HCT116 (cell line): ENCODE measurements around the gene COL5A2. TPM values are rescaled to one million over a fixed set of nuclear protein-coding genes. Genes with fewer than 3 reads are reported as not detected.

ENCODE experiments used
- ATAC-seq: fragments of 200-7000 bp; cut with Tn5 transposase; 2 replicates; pipeline ENCODE4 v1.9.1; 2020; ENCODE audit warnings: mild to moderate bottlenecking, moderate library complexity
- BruUV-seq: library from RNA; stranded (reverse); fragments of 400-500 nt; replicated peaks from 2 replicates; lab custom pipeline; 2021; lab: Mats Ljungman, UMichigan
- CTCF ChIA-PET: fragments of 300-600 bp; sonication (Branson Sonifier 250); formaldehyde crosslinking; loops from one replicate; lab custom pipeline; 2021; ENCODE audit warnings: antibody characterized with exemption; lab: Charles Lee
- POLR2A ChIA-PET: fragments of 300-600, 350-600 bp; sonication (Branson Sonifier 250); formaldehyde crosslinking; loops from one replicate; lab custom pipeline; 2021; ENCODE audit warnings: antibody characterized with exemption; lab: Charles Lee
- RAD21 ChIA-PET, 2 experiments: fragments of 300-600 bp; sonication (Branson Sonifier 250); formaldehyde crosslinking; loops; one replicate each; lab custom pipeline; 2023; ENCODE audit warnings: low total read pairs in 2 of 2; ENCODE audit not compliant: uncharacterized antibody in 2 of 2, unreplicated experiment in 2 of 2, low non-redundant PET in 1 of 2; lab: Charles Lee
- DNase-seq: peaks from one replicate; pipeline ENCODE4 v3.0.0-alpha.2; 2010; ENCODE audit warnings: low read depth, low spot score
- H2AFZ ChIP-seq: fragments of 200-600 bp; shearing (Covaris generic), sonication (generic); 2 replicates; pipeline ENCODE4 v1.6.1; 2017; ENCODE audit warnings: low read depth, mixed run types, mixed read lengths, antibody characterized with exemption, low read length; ENCODE audit not compliant: poor library complexity, severe bottlenecking
- H3K27ac ChIP-seq: 2 replicates; pipeline ENCODE4 v1.5.1; 2012; ENCODE audit warnings: low read depth, low read length
- H3K27me3 ChIP-seq: fragments of 200-600 bp; sonication (generic); 2 replicates; pipeline ENCODE4 v1.6.1; 2016; ENCODE audit warnings: mixed run types, low read length, mixed read lengths; ENCODE audit not compliant: insufficient read depth
- H3K36me3 ChIP-seq, 2 experiments: fragments of 200-500 bp in 1 of 2; fragments of 200-600 bp in 1 of 2; sonication (Bioruptor generic) in 1 of 2; sonication (generic) in 1 of 2; 2 replicates each; pipeline versions ENCODE4 v1.5.1 to v1.6.1; 2014 to 2016; ENCODE audit warnings: low read length in 2 of 2, inconsistent platforms in 1 of 2, mixed read lengths in 1 of 2, mixed run types in 1 of 2; ENCODE audit not compliant: insufficient read depth in 2 of 2, control insufficient read depth in 1 of 2
- H3K4me1 ChIP-seq, 2 experiments: fragments of 200-600 bp in 1 of 2; sonication (generic) in 1 of 2; 2 replicates each; pipeline versions ENCODE4 v1.5.1 to v1.6.1; 2012 to 2017; ENCODE audit warnings: low read length in 2 of 2, inconsistent platforms in 1 of 2, mild to moderate bottlenecking in 1 of 2, mixed read lengths in 1 of 2, mixed run types in 1 of 2, moderate library complexity in 1 of 2; ENCODE audit not compliant: insufficient read depth in 2 of 2, control insufficient read depth in 1 of 2
- H3K4me2 ChIP-seq: fragments of 200-600 bp; sonication (generic); 2 replicates; pipeline ENCODE4 v1.6.1; 2017; ENCODE audit warnings: mixed run types, low read length, mixed read lengths
- H3K4me3 ChIP-seq, 2 experiments: fragments of 200-600 bp in 1 of 2; sonication (generic) in 1 of 2; replicated peaks in 1 of 2; 2 replicates each; pipeline ENCODE4 v1.5.1; 2011 to 2016; ENCODE audit warnings: low read length in 2 of 2, control low read depth in 1 of 2, low read depth in 1 of 2, mild to moderate bottlenecking in 1 of 2, mixed read lengths in 1 of 2, mixed run types in 1 of 2
- H3K79me2 ChIP-seq: fragments of 200-600 bp; sonication (generic); 2 replicates; pipeline ENCODE4 v1.6.1; 2017; ENCODE audit warnings: mild to moderate bottlenecking, mixed run types, low read length, moderate library complexity, mixed read lengths; ENCODE audit not compliant: insufficient read depth
- H3K9ac ChIP-seq: fragments of 200-600 bp; sonication (generic); 2 replicates; pipeline ENCODE4 v1.6.1; 2016; ENCODE audit warnings: low read length, mixed read lengths
- H3K9me2 ChIP-seq: fragments of 200-600 bp; sonication (generic), shearing (Covaris generic); 2 replicates; pipeline ENCODE4 v1.6.1; 2017; ENCODE audit warnings: mixed run types, mild to moderate bottlenecking, moderate library complexity; ENCODE audit not compliant: insufficient read depth
- H3K9me3 ChIP-seq, 2 experiments: fragments of 200-500 bp in 1 of 2; fragments of 200-600 bp in 1 of 2; sonication (Bioruptor generic) in 1 of 2; sonication (generic) in 1 of 2; 2 replicates each; pipeline ENCODE4 v1.6.1; 2014 to 2017; ENCODE audit warnings: low read length in 2 of 2, mixed read lengths in 2 of 2, inconsistent platforms in 1 of 2, low read depth in 1 of 2, mild to moderate bottlenecking in 1 of 2, mixed run types in 1 of 2, moderate library complexity in 1 of 2; ENCODE audit not compliant: control insufficient read depth in 1 of 2, insufficient read depth in 1 of 2
- H4K20me1 ChIP-seq: fragments of 200-600 bp; sonication (generic), shearing (Covaris generic); 2 replicates; pipeline ENCODE4 v1.6.1; 2017; ENCODE audit warnings: mixed run types, mild to moderate bottlenecking, moderate library complexity; ENCODE audit not compliant: insufficient read depth
- EZH2phosphoT487 ChIP-seq: fragments of 200-600 bp; IDR thresholded peaks from 2 replicates; pipeline ENCODE4 v1.6.1; 2018; ENCODE audit warnings: antibody characterized with exemption, borderline replicate concordance
- POLR2AphosphoS5 ChIP-seq: IDR thresholded peaks from 2 replicates; pipeline ENCODE4 v1.6.1; 2011; ENCODE audit warnings: mild to moderate bottlenecking, low read depth, low read length, moderate library complexity
- RAD21 ChIP-seq: IDR thresholded peaks from 2 replicates; pipeline ENCODE4 v1.6.1; 2012; ENCODE audit warnings: low read depth, mild to moderate bottlenecking
- intact Hi-C: fragments of 100-400 bp; cut with micrococcal nuclease; formaldehyde crosslinking; loops from 2 replicates; pipeline ENCODE4 v1.10.0; 2022
- total RNA-seq: library from RNA; stranded (reverse); gene quantifications from one replicate; pipeline ENCODE4 v1.2.1, GENCODE V29; 2021; ENCODE audit not compliant: unreplicated experiment
- TF ChIP-seq, protein P1 (sequence below): IDR thresholded peaks from 2 replicates; pipeline ENCODE4 v1.6.1; 2011; ENCODE audit warnings: mild to moderate bottlenecking, low read length, moderate library complexity; ENCODE audit not compliant: insufficient replicate concordance; ENCODE audit errors: extremely low read depth
- TF ChIP-seq, protein P2 (sequence below), 3 experiments: fragments of 200-600 bp in 1 of 3; sonication (generic) in 1 of 3; IDR thresholded peaks in 2 of 3; conservative IDR thresholded peaks in 1 of 3; 2 replicates each; pipeline ENCODE4 v1.5.1; 2012 to 2017; ENCODE audit warnings: low read depth in 2 of 3, low read length in 2 of 3, antibody characterized with exemption in 1 of 3, borderline replicate concordance in 1 of 3, control low read depth in 1 of 3, mild to moderate bottlenecking in 1 of 3, mixed read lengths in 1 of 3, mixed run types in 1 of 3, moderate library complexity in 1 of 3; ENCODE audit not compliant: insufficient read depth in 1 of 3
- TF ChIP-seq, protein P3 (sequence below): IDR thresholded peaks from 2 replicates; pipeline ENCODE4 v1.6.1; 2012

The COL5A2 gene
- total RNA-seq, 1 experiment from 2014 or later, result 2.3 TPM

DNA sequence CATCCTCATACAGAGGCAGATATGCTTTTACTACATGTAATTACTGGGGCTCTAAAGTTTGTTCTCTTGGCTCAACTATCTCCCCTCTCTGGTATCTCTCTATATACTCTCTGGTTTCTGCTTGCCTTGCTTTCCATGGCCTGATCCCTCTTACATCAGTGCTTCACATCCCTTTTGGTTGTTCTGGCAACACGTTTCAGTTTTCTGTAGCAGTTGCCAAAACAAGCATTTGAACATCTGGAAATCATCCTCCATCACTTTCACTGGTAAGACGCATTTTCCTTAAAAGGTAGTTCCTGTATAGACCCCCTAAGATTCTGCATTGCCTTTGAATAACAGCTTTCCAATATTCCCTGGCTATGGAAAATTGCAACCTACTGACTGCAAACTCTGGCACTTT is 25.9 kb downstream of the COL5A2 start:
- H2AFZ ChIP-seq, result no peak overlapping the region
- BruUV-seq, result no TSS peak
- H3K36me3 ChIP-seq, result no peaks in the 10 kb centered on the region
- H3K9ac ChIP-seq, result no peak overlapping the region
- ATAC-seq (no peak), DNase-seq (no peak)
- H3K27me3 ChIP-seq, result no peaks in the 10 kb centered on the region
- RAD21 ChIA-PET, result no interaction called here
- H3K79me2 ChIP-seq, result no peaks in the 10 kb centered on the region
- POLR2A ChIA-PET, result no interaction called here
- no peak overlapping the region for H3K4me3 ChIP-seq
- CTCF ChIA-PET, result interaction anchor here (1.2 kb wide), 1 partner anchor 11 kb away, joined by 3 read pairs; no protein-coding TSS in a partner anchor
- no peaks in the 10 kb centered on the region for H4K20me1 ChIP-seq
- no peaks in the 10 kb centered on the region for H3K9me3 ChIP-seq
- intact Hi-C loops, result no loop called here
- no peaks in the 10 kb centered on the region for H3K9me2 ChIP-seq
- H3K27ac ChIP-seq, result no peak overlapping the region
- no peaks in the 10 kb centered on the region for H3K4me1 ChIP-seq
- H3K4me2 ChIP-seq, result no peak overlapping the region
- TF ChIP-seq RAD21 (no peak), EZH2phosphoT487 (no peak), POLR2AphosphoS5 (no peak)
- TF ChIP-seq, protein P1, sequence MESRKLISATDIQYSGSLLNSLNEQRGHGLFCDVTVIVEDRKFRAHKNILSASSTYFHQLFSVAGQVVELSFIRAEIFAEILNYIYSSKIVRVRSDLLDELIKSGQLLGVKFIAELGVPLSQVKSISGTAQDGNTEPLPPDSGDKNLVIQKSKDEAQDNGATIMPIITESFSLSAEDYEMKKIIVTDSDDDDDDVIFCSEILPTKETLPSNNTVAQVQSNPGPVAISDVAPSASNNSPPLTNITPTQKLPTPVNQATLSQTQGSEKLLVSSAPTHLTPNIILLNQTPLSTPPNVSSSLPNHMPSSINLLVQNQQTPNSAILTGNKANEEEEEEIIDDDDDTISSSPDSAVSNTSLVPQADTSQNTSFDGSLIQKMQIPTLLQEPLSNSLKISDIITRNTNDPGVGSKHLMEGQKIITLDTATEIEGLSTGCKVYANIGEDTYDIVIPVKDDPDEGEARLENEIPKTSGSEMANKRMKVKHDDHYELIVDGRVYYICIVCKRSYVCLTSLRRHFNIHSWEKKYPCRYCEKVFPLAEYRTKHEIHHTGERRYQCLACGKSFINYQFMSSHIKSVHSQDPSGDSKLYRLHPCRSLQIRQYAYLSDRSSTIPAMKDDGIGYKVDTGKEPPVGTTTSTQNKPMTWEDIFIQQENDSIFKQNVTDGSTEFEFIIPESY, result no peak
- TF ChIP-seq, protein P2, sequence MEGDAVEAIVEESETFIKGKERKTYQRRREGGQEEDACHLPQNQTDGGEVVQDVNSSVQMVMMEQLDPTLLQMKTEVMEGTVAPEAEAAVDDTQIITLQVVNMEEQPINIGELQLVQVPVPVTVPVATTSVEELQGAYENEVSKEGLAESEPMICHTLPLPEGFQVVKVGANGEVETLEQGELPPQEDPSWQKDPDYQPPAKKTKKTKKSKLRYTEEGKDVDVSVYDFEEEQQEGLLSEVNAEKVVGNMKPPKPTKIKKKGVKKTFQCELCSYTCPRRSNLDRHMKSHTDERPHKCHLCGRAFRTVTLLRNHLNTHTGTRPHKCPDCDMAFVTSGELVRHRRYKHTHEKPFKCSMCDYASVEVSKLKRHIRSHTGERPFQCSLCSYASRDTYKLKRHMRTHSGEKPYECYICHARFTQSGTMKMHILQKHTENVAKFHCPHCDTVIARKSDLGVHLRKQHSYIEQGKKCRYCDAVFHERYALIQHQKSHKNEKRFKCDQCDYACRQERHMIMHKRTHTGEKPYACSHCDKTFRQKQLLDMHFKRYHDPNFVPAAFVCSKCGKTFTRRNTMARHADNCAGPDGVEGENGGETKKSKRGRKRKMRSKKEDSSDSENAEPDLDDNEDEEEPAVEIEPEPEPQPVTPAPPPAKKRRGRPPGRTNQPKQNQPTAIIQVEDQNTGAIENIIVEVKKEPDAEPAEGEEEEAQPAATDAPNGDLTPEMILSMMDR (IDR thresholded peaks at IDR 0.05 in 2 of 3, conservative IDR thresholded peaks at IDR 0.05 in 1 of 3; ENCODE audit: borderline replicate concordance in 1 of 3, insufficient read depth in 1 of 3, low read depth in 2 of 3, low read length in 2 of 3), result no peak
- TF ChIP-seq, protein P3, sequence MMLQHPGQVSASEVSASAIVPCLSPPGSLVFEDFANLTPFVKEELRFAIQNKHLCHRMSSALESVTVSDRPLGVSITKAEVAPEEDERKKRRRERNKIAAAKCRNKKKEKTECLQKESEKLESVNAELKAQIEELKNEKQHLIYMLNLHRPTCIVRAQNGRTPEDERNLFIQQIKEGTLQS, result no peak
